GM12801 (cell line): ENCODE measurements around the gene SPP2.

Source experiments
- CTCF ChIP-seq: IDR thresholded peaks from one replicate; pipeline ENCODE4 v1.5.1; 2011; ENCODE audit warnings: control low read depth; ENCODE audit not compliant: insufficient read length; ENCODE audit errors: extremely low read depth

The SPP2 gene

GRCh38 chr2:234109321-234109720 is 58.8 kb downstream of the SPP2 start:
- no peak for TF ChIP-seq CTCF

- no peak for TF ChIP-seq CTCF
Observed at GRCh38 chr2:234110219-234110618, 59.7 kb downstream of the SPP2 start.

- TF ChIP-seq CTCF: no peak
Observed at GRCh38 chr2:234111523-234111922, 61.0 kb downstream of the SPP2 start.

GRCh38 chr2:234116010-234116409 is 65.5 kb downstream of the SPP2 start:
- no peak for TF ChIP-seq CTCF

- no peak for TF ChIP-seq CTCF
Observed at GRCh38 chr2:234121999-234122398, 71.5 kb downstream of the SPP2 start.

- no peak for TF ChIP-seq CTCF
Observed at GRCh38 chr2:234125451-234126145, 75.1 kb downstream of the SPP2 start.

GRCh38 chr2:234126146-234126470 is 75.6 kb downstream of the SPP2 start:
- no peak for TF ChIP-seq CTCF
